ENCODE data around the gene RIPK4.

- TF ChIP-seq POLR2A (IDR thresholded peaks at IDR 0.05; ENCODE audit: low read depth, low read length) (no peak), PAX5 (IDR thresholded peaks at IDR 0.05; ENCODE audit: insufficient read depth, low read length, severe bottlenecking) (no peak), TAF1 (IDR thresholded peaks at IDR 0.05; ENCODE audit: low read depth, low read length) (no peak), POLR2AphosphoS5 (IDR thresholded peaks at IDR 0.05; ENCODE audit: low read depth, low read length) (no peak), SPI1 (IDR thresholded peaks at IDR 0.05; ENCODE audit: low read depth, low read length) (no peak), POU2F2 (IDR thresholded peaks at IDR 0.05; ENCODE audit: low read depth, low read length) (no peak)
These were observed 61.1 kb downstream of the RIPK4 start for GRCh38 chr21:41705546-41706262.
